ENCODE results near the gene PTTG2.

Gene PTTG2

GRCh38 chr4:37990731-37991245, 30.6 kb downstream of the PTTG2 start:
- Mint-ChIP-seq H3K36me3 (no peaks in the 10 kb centered on the region), H3K4me1 (peaks cover 26% of the 10 kb centered on the region), H3K4me3 (no peak overlapping the region), H3K9me3 (no peaks in the 10 kb centered on the region), H3K27ac (no peak overlapping the region)
- ATAC-seq, result no peak
- no peak for DNase-seq (ENCODE audit: low spot score in 2 of 2)

- peak overlapping the region; percentile 41 for H3K27ac Mint-ChIP-seq
- H3K36me3 Mint-ChIP-seq, result no peaks in the 10 kb centered on the region
- peaks cover 28% of the 10 kb centered on the region for H3K4me1 Mint-ChIP-seq
- no peak for ATAC-seq
- no peaks in the 10 kb centered on the region for H3K9me3 Mint-ChIP-seq
- no peak for DNase-seq (ENCODE audit: low spot score in 2 of 2)
- H3K4me3 Mint-ChIP-seq, result no peak overlapping the region
Observed at GRCh38 chr4:37991623-37992410, 31.6 kb downstream of the PTTG2 start.

GRCh38 chr4:37993806-37994205, 33.6 kb downstream of the PTTG2 start:
- H3K9me3 Mint-ChIP-seq, result no peaks in the 10 kb centered on the region
- no peaks in the 10 kb centered on the region for H3K36me3 Mint-ChIP-seq
- peaks cover 39% of the 10 kb centered on the region for H3K4me1 Mint-ChIP-seq
- DNase-seq (ENCODE audit: low spot score in 2 of 2), result no peak
- no peak overlapping the region for H3K27ac Mint-ChIP-seq
- H3K4me3 Mint-ChIP-seq, result no peak overlapping the region
- ATAC-seq, result no peak

GRCh38 chr4:37994569-37994968, 34.4 kb downstream of the PTTG2 start:
- no peaks in the 10 kb centered on the region for H3K36me3 Mint-ChIP-seq
- H3K9me3 Mint-ChIP-seq, result no peaks in the 10 kb centered on the region
- no peak for DNase-seq (ENCODE audit: low spot score in 2 of 2)
- no peak for ATAC-seq
- H3K27ac Mint-ChIP-seq, result peak overlapping the region; percentile 68
- no peak overlapping the region for H3K4me3 Mint-ChIP-seq
- H3K4me1 Mint-ChIP-seq, result peaks cover 46% of the 10 kb centered on the region

- Mint-ChIP-seq H3K4me1 (peaks cover 46% of the 10 kb centered on the region), H3K27ac (peak overlapping the region; percentile 68), H3K4me3 (no peak overlapping the region), H3K9me3 (no peaks in the 10 kb centered on the region), H3K36me3 (no peaks in the 10 kb centered on the region)
- ATAC-seq, result no peak
- peak in 1 of 2 donors; percentile 35 for DNase-seq (ENCODE audit: low spot score in 2 of 2)
Observed at GRCh38 chr4:37995299-37995821, 35.2 kb downstream of the PTTG2 start.

GRCh38 chr4:37995981-37996775, 36.0 kb downstream of the PTTG2 start:
- no peak for DNase-seq (ENCODE audit: low spot score in 2 of 2)
- H3K27ac Mint-ChIP-seq, result no peak overlapping the region
- H3K4me3 Mint-ChIP-seq, result no peak overlapping the region
- H3K36me3 Mint-ChIP-seq, result no peaks in the 10 kb centered on the region
- H3K9me3 Mint-ChIP-seq, result no peaks in the 10 kb centered on the region
- ATAC-seq, result no peak
- H3K4me1 Mint-ChIP-seq, result peaks cover 46% of the 10 kb centered on the region

- Mint-ChIP-seq H3K4me1 (peaks cover 47% of the 10 kb centered on the region), H3K4me3 (no peak overlapping the region), H3K36me3 (no peaks in the 10 kb centered on the region), H3K9me3 (no peaks in the 10 kb centered on the region), H3K27ac (peak overlapping the region; percentile 24)
- DNase-seq (ENCODE audit: low spot score in 2 of 2) (peak in 1 of 2 donors; percentile 40), ATAC-seq (no peak)
Observed at GRCh38 chr4:37998226-37998625, 38.0 kb downstream of the PTTG2 start.

GRCh38 chr4:37999000-37999716, 39.0 kb downstream of the PTTG2 start:
- H3K27ac Mint-ChIP-seq, result no peak overlapping the region
- DNase-seq (ENCODE audit: low spot score in 2 of 2) (no peak), ATAC-seq (no peak)
- peaks cover 55% of the 10 kb centered on the region for H3K4me1 Mint-ChIP-seq
- no peak overlapping the region for H3K4me3 Mint-ChIP-seq
- no peaks in the 10 kb centered on the region for H3K36me3 Mint-ChIP-seq
- no peaks in the 10 kb centered on the region for H3K9me3 Mint-ChIP-seq

- H3K27ac Mint-ChIP-seq, result no peak overlapping the region
- peaks cover 54% of the 10 kb centered on the region for H3K4me1 Mint-ChIP-seq
- no peak overlapping the region for H3K4me3 Mint-ChIP-seq
- no peaks in the 10 kb centered on the region for H3K9me3 Mint-ChIP-seq
- DNase-seq (ENCODE audit: low spot score in 2 of 2) (no peak), ATAC-seq (no peak)
- no peaks in the 10 kb centered on the region for H3K36me3 Mint-ChIP-seq
Observed at GRCh38 chr4:37999965-38000364, 39.8 kb downstream of the PTTG2 start.

- Mint-ChIP-seq H3K27ac (no peak overlapping the region), H3K4me3 (no peak overlapping the region), H3K36me3 (no peaks in the 10 kb centered on the region), H3K4me1 (peaks cover 53% of the 10 kb centered on the region), H3K9me3 (no peaks in the 10 kb centered on the region)
- no peak for ATAC-seq
- DNase-seq (ENCODE audit: low spot score in 2 of 2), result no peak
Observed at GRCh38 chr4:38001927-38002326, 41.7 kb downstream of the PTTG2 start.

GRCh38 chr4:38002451-38003071, 42.4 kb downstream of the PTTG2 start:
- no peaks in the 10 kb centered on the region for H3K36me3 Mint-ChIP-seq
- H3K4me3 Mint-ChIP-seq, result no peak overlapping the region
- ATAC-seq, result no peak
- H3K4me1 Mint-ChIP-seq, result peaks cover 56% of the 10 kb centered on the region
- H3K9me3 Mint-ChIP-seq, result no peaks in the 10 kb centered on the region
- peak overlapping the region; percentile 0 for H3K27ac Mint-ChIP-seq
- DNase-seq (ENCODE audit: low spot score in 2 of 2), result peak in 1 of 2 donors; percentile 15

GRCh38 chr4:38003102-38003501, 42.9 kb downstream of the PTTG2 start:
- DNase-seq (ENCODE audit: low spot score in 2 of 2) (no peak), ATAC-seq (peak; percentile 78)
- H3K9me3 Mint-ChIP-seq, result no peaks in the 10 kb centered on the region
- peak overlapping the region; percentile 0 for H3K27ac Mint-ChIP-seq
- H3K4me1 Mint-ChIP-seq, result peaks cover 56% of the 10 kb centered on the region
- no peaks in the 10 kb centered on the region for H3K36me3 Mint-ChIP-seq
- no peak overlapping the region for H3K4me3 Mint-ChIP-seq

- Mint-ChIP-seq H3K4me1 (peaks cover 56% of the 10 kb centered on the region), H3K4me3 (no peak overlapping the region), H3K27ac (peak overlapping the region; percentile 0), H3K36me3 (no peaks in the 10 kb centered on the region), H3K9me3 (no peaks in the 10 kb centered on the region)
- no peak for ATAC-seq
- DNase-seq (ENCODE audit: low spot score in 2 of 2), result no peak
Observed at GRCh38 chr4:38003628-38004027, 43.4 kb downstream of the PTTG2 start.

- ATAC-seq (no peak), DNase-seq (ENCODE audit: low spot score in 2 of 2) (no peak)
- no peak overlapping the region for H3K4me3 Mint-ChIP-seq
- H3K9me3 Mint-ChIP-seq, result no peaks in the 10 kb centered on the region
- peaks cover 53% of the 10 kb centered on the region for H3K4me1 Mint-ChIP-seq
- H3K36me3 Mint-ChIP-seq, result no peaks in the 10 kb centered on the region
- no peak overlapping the region for H3K27ac Mint-ChIP-seq
Observed at GRCh38 chr4:38004062-38004461, 43.9 kb downstream of the PTTG2 start.

- no peak for ATAC-seq
- peaks cover 48% of the 10 kb centered on the region for H3K4me1 Mint-ChIP-seq
- no peak overlapping the region for H3K27ac Mint-ChIP-seq
Observed at GRCh38 chr4:38004887-38005286, 44.7 kb downstream of the PTTG2 start.

More at GRCh38 chr4:38004887-38005286, 44.7 kb downstream of the PTTG2 start:
- DNase-seq (ENCODE audit: low spot score in 2 of 2), result no peak
- no peaks in the 10 kb centered on the region for H3K9me3 Mint-ChIP-seq
- H3K36me3 Mint-ChIP-seq, result no peaks in the 10 kb centered on the region
- H3K4me3 Mint-ChIP-seq, result no peak overlapping the region

All from stimulated activated effector memory CD8-positive, alpha-beta T cell treated with anti-CD3 and anti-CD28 coated beads, Interleukin-12 subunit alpha, Interleukin-12 subunit beta, amount 100 ng/mL, for 72 hours (primary cell).